ENCODE measurements around the gene PHACTR3.

PHACTR3 gene

GRCh38 chr20:59810449-59811187, 206.3 kb downstream of the PHACTR3 start:
- no peak for DNase-seq (ENCODE audit: low read depth in 1 of 2, low spot score in 1 of 2)

- DNase-seq (ENCODE audit: low read depth in 1 of 2, low spot score in 1 of 2): no peak
Measured at GRCh38 chr20:59811681-59812171, 207.4 kb downstream of the PHACTR3 start.

- DNase-seq (ENCODE audit: low read depth in 1 of 2, low spot score in 1 of 2): no peak
Measured at GRCh38 chr20:59812286-59813125, 208.2 kb downstream of the PHACTR3 start.

- no peak for DNase-seq (ENCODE audit: low read depth in 1 of 2, low spot score in 1 of 2)
Measured at GRCh38 chr20:59813126-59813947, 209.0 kb downstream of the PHACTR3 start.

- no peak for DNase-seq (ENCODE audit: low read depth in 1 of 2, low spot score in 1 of 2)
Measured at GRCh38 chr20:59813948-59814839, 209.9 kb downstream of the PHACTR3 start.

- no peak for DNase-seq (ENCODE audit: low read depth in 1 of 2, low spot score in 1 of 2)
Measured at GRCh38 chr20:59814840-59815340, 210.6 kb downstream of the PHACTR3 start.

GRCh38 chr20:59816146-59816738, 211.9 kb downstream of the PHACTR3 start:
- no peak for DNase-seq (ENCODE audit: low read depth in 1 of 2, low spot score in 1 of 2)

GRCh38 chr20:59817406-59817805, 213.1 kb downstream of the PHACTR3 start:
- no peak for DNase-seq (ENCODE audit: low read depth in 1 of 2, low spot score in 1 of 2)

- DNase-seq (ENCODE audit: low read depth in 1 of 2, low spot score in 1 of 2): no peak
Measured at GRCh38 chr20:59817846-59818615, 213.7 kb downstream of the PHACTR3 start.

- DNase-seq (ENCODE audit: low read depth in 1 of 2, low spot score in 1 of 2): no peak
Measured at GRCh38 chr20:59818911-59819310, 214.6 kb downstream of the PHACTR3 start.

- no peak for DNase-seq (ENCODE audit: low read depth in 1 of 2, low spot score in 1 of 2)
Measured at GRCh38 chr20:59819496-59820203, 215.3 kb downstream of the PHACTR3 start.

GRCh38 chr20:59820204-59821041, 216.1 kb downstream of the PHACTR3 start:
- DNase-seq (ENCODE audit: low read depth in 1 of 2, low spot score in 1 of 2): no peak

- DNase-seq (ENCODE audit: low read depth in 1 of 2, low spot score in 1 of 2): no peak
Measured at GRCh38 chr20:59821201-59821600, 216.9 kb downstream of the PHACTR3 start.

GRCh38 chr20:59821788-59822187, 217.4 kb downstream of the PHACTR3 start:
- DNase-seq (ENCODE audit: low read depth in 1 of 2, low spot score in 1 of 2): no peak

- DNase-seq (ENCODE audit: low read depth in 1 of 2, low spot score in 1 of 2): no peak
Measured at GRCh38 chr20:59822291-59823029, 218.1 kb downstream of the PHACTR3 start.

- DNase-seq (ENCODE audit: low read depth in 1 of 2, low spot score in 1 of 2): no peak
Measured at GRCh38 chr20:59823030-59823423, 218.7 kb downstream of the PHACTR3 start.
